ENCODE results near the gene C2orf15.
A peak's percentile ranks its signal among the peaks of the same experiment; 100 is the strongest.
"Not testable (repeated sequence)": the region's sequence is repeated elsewhere in the genome, so short reads cannot be mapped to it uniquely, and the experiment has no call there.

C2orf15 gene

DNA sequence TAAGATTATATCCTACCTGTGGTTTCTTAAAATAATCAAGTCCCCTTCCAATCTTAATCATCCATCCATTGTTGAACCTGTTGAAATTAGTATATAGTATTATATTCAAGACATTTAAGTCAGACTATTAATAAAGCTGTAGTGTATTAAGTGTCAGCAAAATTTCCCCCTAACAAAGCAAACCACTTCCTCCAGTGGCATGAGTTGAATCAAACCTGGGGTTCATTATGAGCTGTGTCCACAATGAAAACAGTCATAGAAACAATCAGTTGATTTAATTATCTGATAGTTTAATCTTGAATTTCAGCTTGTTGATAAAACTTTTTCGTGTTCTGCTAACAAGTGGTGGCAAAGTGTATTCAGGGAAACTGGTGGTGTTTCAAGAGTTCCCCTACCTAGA lies 28.0 kb downstream of the C2orf15 start:
- DNase-seq: no peak

DNA sequence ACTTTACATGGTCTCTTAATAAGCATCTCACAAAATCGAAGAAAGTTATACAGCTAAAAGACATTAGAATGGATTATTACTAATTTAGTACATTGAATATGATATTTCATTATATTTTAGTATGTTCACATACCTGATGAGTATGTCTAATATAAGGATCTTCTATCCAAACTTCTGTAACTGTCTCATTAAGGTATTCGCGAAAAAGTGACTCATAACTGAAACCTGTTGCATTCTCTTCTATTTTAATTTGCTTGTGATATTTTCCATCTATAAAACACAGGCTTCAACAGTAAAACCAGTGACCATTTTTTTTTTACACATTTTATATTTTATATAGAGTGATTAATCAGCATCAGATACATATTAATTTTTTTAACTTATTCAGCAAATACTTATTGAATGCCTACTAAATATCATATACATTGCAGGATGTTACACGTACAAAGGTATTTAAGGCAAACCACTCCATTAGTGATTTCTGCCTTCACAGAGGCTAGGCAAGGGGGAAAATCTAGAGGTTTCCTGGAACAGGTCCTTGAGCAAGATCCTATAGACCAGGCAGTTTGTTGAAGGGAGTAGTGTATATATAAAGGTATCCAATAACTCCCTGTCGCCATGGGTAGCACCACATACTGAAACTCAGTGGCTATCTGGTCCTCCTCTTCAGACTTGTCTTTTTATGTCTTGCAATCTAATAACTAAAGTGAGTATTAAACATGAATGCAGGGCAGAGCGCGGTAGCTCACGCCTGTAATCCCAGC lies 30.1 kb downstream of the C2orf15 start:
- DNase-seq: no peak

DNA sequence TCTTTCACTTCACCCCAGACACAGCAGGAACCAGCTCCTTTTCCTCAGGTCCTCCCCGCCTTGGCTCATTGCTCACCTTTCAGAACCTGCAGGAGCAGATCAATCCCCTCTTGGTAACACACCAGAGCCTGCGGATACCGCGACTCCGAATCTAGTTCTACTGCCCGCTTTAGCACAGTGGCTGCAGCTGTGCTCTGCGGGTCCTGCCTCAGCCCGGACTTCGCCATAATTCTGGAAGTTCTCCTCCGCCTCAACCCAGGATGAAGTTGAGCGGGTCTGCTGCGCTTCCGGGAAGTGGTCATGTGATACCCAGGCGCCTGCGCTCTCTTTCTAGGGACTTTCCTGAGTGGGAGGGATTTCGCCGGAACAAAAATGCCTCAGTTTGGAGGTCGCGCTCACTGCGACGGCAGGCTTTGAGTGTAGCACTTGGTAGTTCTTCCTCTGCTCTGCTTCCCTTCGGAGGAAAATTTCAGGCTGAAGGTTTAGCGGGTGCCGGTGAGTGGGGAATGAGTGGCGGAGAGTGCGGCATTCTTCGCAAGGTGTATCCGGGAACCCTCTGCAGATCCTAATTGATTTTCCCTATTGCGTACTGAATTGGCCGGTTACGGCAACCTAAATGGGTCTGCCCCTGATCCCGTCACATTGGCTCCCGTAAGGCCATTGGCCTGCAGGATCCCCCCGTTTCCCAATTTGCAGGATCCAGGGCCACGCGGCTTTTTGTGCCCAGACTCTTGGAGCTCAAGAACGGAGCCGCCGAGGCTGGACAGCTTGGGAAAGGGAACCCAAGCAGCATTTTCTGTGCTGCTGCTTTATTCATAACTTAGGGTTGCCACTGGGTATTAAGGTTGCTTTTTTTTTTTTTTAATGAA lies 39.5 kb downstream of the C2orf15 start, which contains the start of the genes MITD1 and MRPL30:
TSS of gene MITD1 (minus strand) at position 304 of the 869 bp plus-strand sequence. CDS start at position 227, 77 bp downstream.
TSS of gene MRPL30 (plus strand) at position 430 of the 869 bp plus-strand sequence. CDS start 5,020 bp downstream, outside the sequence.
- DNase-seq: peak; percentile 85 to 94

DNA sequence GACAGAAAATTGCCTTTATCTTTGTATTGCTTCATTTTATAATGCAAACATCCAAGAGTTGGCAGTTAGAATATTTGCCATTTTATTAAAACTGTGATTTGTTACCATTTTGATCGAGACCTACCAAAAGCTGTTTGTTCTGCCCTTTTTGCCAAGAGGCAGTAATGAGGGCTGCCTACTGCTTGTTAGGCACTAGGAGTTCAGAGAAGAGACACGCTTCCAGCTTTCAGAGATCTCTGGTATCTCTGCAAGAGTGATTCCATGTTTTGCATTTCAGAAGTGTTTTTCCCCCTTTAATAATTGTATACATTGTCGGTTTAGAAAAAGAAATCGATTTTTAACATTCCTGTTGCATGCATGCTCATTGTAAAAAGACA lies 40.1 kb downstream of the C2orf15 start:
- no peak for DNase-seq

DNA sequence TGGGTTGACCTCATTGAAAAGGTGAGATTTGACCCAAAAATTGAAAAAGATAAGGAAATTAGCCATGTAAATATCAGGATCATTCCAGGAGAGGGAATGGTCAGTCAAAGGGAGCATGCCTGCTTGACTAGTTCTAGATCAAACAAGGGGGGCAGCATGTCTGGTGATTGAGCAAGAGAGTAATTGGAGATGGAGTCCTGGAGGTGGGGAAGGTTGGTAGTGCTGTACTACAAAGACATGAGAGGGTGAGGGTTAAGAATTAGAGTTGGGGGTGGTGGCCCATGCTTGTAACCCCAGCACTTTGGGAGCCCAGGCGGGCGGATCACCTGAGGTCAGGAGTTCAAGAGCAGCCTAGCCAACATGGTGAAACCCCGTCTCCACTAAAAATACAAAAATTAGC lies 41.5 kb downstream of the C2orf15 start:
- DNase-seq: no peak

DNA sequence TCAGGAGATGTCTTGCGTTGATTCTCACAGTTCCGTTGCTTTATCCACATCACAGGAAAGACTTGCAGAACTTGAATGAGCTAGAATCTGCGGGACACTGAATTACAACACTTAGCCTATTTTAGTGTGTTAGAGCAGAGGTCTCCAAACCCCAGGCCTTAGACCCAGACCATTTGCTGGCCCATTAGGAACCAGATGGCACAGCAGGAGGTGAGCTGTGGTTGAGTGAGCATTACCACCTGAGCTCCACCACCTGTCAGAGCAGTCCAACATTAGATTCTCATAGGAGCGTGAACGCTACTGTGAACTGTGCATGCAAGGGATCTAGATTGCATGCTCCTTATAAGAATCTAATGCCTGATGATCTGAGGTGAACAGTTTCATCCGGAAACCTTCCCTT lies 43.3 kb downstream of the C2orf15 start:
- DNase-seq: no peak

DNA sequence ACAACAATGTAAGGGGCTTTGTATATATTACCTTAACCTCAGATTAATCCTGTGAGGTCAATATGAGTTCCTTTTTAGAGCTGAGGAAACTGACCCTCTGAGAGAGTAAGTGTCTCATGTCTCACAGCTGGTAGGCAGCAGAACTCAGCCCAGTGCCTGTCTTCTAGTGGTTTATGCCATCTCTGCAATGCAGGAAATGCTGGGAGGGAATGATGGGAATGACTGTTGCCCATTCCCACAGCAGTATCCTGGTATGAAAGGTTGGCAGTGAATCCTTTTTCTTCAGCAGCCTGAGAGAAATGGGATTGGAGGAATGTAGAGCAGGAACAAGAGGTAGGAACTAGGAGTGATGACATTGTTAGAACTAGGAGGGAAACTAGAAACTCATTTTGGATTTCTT lies 45.5 kb downstream of the C2orf15 start:
- no peak for DNase-seq

DNA sequence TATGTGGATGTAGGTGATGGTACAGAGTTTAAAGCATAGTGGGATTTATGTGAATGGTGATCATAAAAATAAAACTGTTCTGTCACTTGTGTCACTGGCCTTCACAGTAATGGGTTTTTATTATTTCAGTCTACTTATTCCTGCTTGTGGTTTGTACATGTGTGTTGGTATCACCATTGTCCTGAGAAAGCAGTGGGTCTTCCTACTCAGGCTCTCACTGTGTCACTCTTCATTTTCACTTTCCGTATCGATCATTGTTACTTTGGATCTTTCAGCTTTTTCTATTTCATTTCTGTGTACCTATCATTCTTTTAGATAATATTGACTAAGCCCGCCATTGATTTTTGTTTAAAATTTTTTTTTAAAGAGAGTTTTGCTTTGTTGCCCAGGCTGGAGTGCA lies 46.9 kb downstream of the C2orf15 start:
- no peak for DNase-seq

DNA sequence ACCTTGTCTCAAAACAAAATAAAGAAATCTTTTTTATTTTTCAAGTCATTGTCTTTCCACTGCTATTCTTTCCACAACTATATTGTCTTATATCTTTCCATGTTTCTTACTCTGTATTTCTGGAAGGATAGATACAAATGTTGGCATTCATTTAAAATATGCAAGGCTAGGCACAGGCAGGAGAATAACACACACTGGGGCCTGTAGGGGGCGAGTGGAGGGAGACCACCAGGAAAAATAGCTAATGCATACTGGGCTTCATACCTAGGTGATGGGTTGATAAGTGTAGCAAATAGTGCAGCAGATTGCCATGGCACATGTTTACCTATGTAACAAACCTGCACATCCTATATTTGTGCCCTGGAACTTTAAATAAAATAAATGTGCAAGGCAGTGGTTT lies 49.0 kb downstream of the C2orf15 start:
- no peak for DNase-seq

DNA sequence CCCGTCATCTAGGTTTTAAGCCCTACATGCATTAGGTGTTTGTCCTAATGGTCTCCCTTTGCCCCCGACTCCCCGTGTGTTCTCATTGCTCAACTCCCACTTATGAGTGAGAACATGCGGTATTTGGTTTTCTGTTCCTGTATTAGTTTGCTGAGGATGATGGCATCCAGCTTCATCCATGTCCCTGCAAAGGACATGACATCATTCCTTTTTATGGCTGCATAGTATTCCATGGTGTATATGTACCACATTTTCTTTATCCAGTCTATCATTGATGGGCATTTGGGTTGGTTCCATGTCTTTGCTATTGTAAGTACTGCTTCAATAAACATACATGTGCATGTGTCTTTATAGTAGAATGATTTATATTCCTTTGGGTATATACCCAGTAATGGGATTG lies 50.9 kb downstream of the C2orf15 start:
- not testable (repeated sequence) for DNase-seq

DNA sequence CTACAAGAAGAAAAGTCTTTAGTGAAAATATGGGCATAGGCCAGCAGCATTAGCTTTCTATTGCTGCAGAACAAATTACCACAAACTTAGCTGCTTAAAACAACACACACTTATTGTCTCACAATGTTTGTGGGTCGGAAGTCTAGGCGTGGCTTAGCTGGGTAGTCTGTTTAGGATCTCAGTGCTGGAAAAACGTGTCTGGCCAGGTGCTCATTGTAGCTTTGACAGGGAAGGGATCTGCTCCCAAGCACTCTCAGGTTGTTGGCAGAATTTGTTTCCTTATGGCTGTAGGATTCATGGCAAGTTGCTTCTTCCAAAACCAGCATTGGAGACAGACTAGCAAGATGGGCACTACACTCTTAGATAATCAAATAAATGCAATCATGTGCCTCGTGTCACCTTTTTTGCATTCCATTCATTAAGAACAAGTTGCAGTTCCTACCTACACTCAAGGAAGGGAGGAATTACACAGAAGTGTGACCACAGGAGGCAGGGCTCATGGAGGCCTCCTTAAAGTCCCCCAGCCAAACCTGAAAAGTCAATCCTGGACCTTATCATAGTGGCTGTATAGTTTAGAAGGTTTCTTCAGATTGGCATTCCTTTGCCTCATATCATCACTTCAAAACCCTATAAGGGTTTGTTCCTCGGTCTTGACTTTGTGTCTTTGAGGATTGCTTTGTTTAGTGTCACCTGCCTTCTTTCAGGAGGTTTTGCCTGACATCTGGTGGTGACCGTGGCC lies 56.8 kb downstream of the C2orf15 start:
- DNase-seq: no peak

DNA sequence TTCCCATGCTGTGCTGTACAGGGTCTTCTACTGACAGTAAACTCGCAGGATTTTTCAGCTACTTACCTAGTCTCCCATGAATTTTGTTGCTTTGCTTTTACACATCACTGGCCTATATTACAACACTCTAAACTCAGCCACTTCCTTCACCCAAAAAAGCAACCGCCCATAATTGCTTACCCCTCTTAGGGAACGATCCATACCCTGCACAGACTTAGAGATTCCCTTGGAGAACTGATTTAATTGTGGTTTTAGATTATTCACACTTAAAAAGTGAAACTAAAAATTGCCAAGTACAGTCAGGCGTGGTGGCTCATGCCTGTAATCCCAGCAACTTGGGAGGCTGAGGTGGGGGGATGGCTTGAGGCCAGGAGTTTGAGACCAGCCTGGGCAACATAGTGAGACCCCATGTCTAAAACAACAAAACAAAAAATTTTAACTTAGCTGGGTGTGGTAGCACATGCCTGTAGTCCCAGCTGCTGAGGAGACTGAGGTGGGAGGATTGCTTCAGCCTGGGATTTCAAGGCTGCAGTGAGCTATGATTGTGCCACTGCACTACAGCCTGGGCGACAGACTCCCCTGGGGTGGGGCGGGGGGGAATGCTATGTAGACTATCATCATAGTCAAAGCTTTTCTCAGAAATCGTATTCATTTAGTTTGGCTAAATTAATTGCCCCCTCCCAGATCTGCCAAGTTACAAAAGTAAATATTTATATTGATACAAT lies 58.7 kb downstream of the C2orf15 start:
- DNase-seq: no peak
